DOHH2 (cell line): ENCODE data around the gene MYO1B.

Experiments
- CTCF ChIP-seq: fragments of 200-600 bp; sonication (generic); IDR thresholded peaks from one replicate; pipeline ENCODE4 v1.5.1; 2014; ENCODE audit warnings: antibody characterized with exemption, mild to moderate bottlenecking, low read depth, low read length; ENCODE audit not compliant: poor library complexity, severe bottlenecking
- EZH2phosphoT487 ChIP-seq: fragments of 200-600 bp; sonication (generic); IDR thresholded peaks from 2 replicates; pipeline ENCODE4 v1.6.1; 2017; ENCODE audit warnings: borderline replicate concordance, mild to moderate bottlenecking, antibody characterized with exemption, low read length, moderate library complexity, mixed read lengths

- no peak for TF ChIP-seq CTCF
- no peak for TF ChIP-seq EZH2phosphoT487
Observed at GRCh38 chr2:191357678-191358077, 112.5 kb downstream of the MYO1B start.
